ENCODE results near the gene TCEANC2.
A peak's percentile ranks its signal among the peaks of the same experiment; 100 is the strongest.
"Not testable (repeated sequence)": the region's sequence is repeated elsewhere in the genome, so short reads cannot be mapped to it uniquely, and the experiment has no call there.

TCEANC2 gene

GRCh38 chr1:54052934-54053744 lies at the start of gene TCEANC2, which contains the start of gene TMEM59:
Gene TCEANC2, plus strand, starts transcription at chr1:54053608. Its CDS starts 815 bp downstream, at chr1:54054423.
Gene TMEM59, minus strand, starts transcription at chr1:54053204. Its CDS starts 16 bp downstream, at chr1:54053188.
- peak; percentile 86 to 93 for DNase-seq (ENCODE audit: low read depth in 2 of 2, low spot score in 1 of 2)

- DNase-seq (ENCODE audit: low read depth in 2 of 2, low spot score in 1 of 2), result not testable (repeated sequence)
Observed at GRCh38 chr1:54003750-54004480, 49.5 kb upstream of the TCEANC2 start.

- DNase-seq (ENCODE audit: low read depth in 2 of 2, low spot score in 1 of 2), result no peak
Observed at GRCh38 chr1:54004481-54005049, 48.8 kb upstream of the TCEANC2 start.

GRCh38 chr1:54006508-54006907 lies 46.9 kb upstream of the TCEANC2 start:
- DNase-seq (ENCODE audit: low read depth in 2 of 2, low spot score in 1 of 2), result no peak

GRCh38 chr1:54007613-54008012 lies 45.8 kb upstream of the TCEANC2 start:
- no peak for DNase-seq (ENCODE audit: low read depth in 2 of 2, low spot score in 1 of 2)

GRCh38 chr1:54008876-54009275 lies 44.5 kb upstream of the TCEANC2 start:
- DNase-seq (ENCODE audit: low read depth in 2 of 2, low spot score in 1 of 2), result no peak

- DNase-seq (ENCODE audit: low read depth in 2 of 2, low spot score in 1 of 2), result no peak
Observed at GRCh38 chr1:54009406-54009805, 44.0 kb upstream of the TCEANC2 start.

GRCh38 chr1:54010415-54011117 lies 42.8 kb upstream of the TCEANC2 start:
- no peak for DNase-seq (ENCODE audit: low read depth in 2 of 2, low spot score in 1 of 2)

GRCh38 chr1:54011316-54012007 lies 41.9 kb upstream of the TCEANC2 start:
- no peak for DNase-seq (ENCODE audit: low read depth in 2 of 2, low spot score in 1 of 2)

- DNase-seq (ENCODE audit: low read depth in 2 of 2, low spot score in 1 of 2), result no peak
Observed at GRCh38 chr1:54012008-54012325, 41.4 kb upstream of the TCEANC2 start.

- no peak for DNase-seq (ENCODE audit: low read depth in 2 of 2, low spot score in 1 of 2)
Observed at GRCh38 chr1:54012863-54013262, 40.5 kb upstream of the TCEANC2 start.

GRCh38 chr1:54013393-54014008 lies 39.9 kb upstream of the TCEANC2 start:
- DNase-seq (ENCODE audit: low read depth in 2 of 2, low spot score in 1 of 2), result no peak

- DNase-seq (ENCODE audit: low read depth in 2 of 2, low spot score in 1 of 2), result no peak
Observed at GRCh38 chr1:54014009-54014629, 39.3 kb upstream of the TCEANC2 start.

GRCh38 chr1:54016343-54017282 lies 36.8 kb upstream of the TCEANC2 start:
- no peak for DNase-seq (ENCODE audit: low read depth in 2 of 2, low spot score in 1 of 2)

- DNase-seq (ENCODE audit: low read depth in 2 of 2, low spot score in 1 of 2), result no peak
Observed at GRCh38 chr1:54017979-54018378, 35.4 kb upstream of the TCEANC2 start, which contains the start of gene LDLRAD1. Gene LDLRAD1, minus strand, starts transcription at chr1:54018186. Its CDS starts 74 bp downstream, at chr1:54018112.

- DNase-seq (ENCODE audit: low read depth in 2 of 2, low spot score in 1 of 2), result no peak
Observed at GRCh38 chr1:54018635-54019034, 34.8 kb upstream of the TCEANC2 start.

GRCh38 chr1:54019562-54020176 lies 33.7 kb upstream of the TCEANC2 start:
- DNase-seq (ENCODE audit: low read depth in 2 of 2, low spot score in 1 of 2), result not testable (repeated sequence)

GRCh38 chr1:54024358-54024757 lies 29.1 kb upstream of the TCEANC2 start:
- DNase-seq (ENCODE audit: low read depth in 2 of 2, low spot score in 1 of 2), result no peak

Data from stimulated activated CD8-positive, alpha-beta memory T cell treated with anti-CD3 and anti-CD28 coated beads, Interleukin-4, amount 100 ng/mL, for 1 hour (primary cell).